Esophagus squamous epithelium (tissue), 4 donors: ENCODE results near the gene MYH3.

ENCODE experiments used
- CTCF ChIP-seq, 6 experiments: fragments of 450-650 bp in 4 of 6; fragments of 200-600 bp in 2 of 6; sonication (generic) in 2 of 6; IDR thresholded peaks; one replicate each; pipeline ENCODE4 v1.5.1; 2016 to 2019; ENCODE audit warnings: antibody characterized with exemption in 6 of 6, mild to moderate bottlenecking in 4 of 6, moderate library complexity in 4 of 6
- POLR2A ChIP-seq, 4 donors: fragments of 450-650 bp; IDR thresholded peaks; one replicate each; pipeline ENCODE4 v1.6.1; 2017; ENCODE audit warnings: antibody characterized with exemption in 4 of 4, mild to moderate bottlenecking in 4 of 4, moderate library complexity in 3 of 4

DNA sequence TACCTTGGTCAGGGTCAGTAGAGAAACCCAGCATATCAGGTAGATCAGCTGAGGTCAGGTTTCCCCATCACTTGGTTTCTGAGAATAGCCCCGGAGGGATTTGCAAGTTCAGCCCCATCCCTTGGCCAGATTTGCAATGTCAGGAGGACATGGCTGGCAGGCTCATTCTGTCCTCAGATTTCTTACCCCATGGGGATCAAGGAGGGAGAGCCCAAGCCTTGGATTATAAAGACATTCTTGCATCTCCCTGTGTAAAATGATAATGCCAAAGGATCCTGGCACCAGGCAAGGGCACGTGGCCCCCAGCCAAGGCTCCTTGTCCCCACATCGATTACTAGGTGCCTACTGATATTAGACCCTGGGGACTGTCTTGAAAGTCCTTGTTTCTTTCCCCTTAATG is 53.2 kb downstream of the MYH3 start:
- TF ChIP-seq CTCF (IDR thresholded peaks at IDR 0.05) (no peak), POLR2A (IDR thresholded peaks at IDR 0.05) (no peak)
